ENCODE data around the gene NAPG. TPM values are rescaled to one million over a fixed set of nuclear protein-coding genes. Genes with fewer than 3 reads are reported as not detected.
"Not testable (repeated sequence)": the region's sequence is repeated elsewhere in the genome, so short reads cannot be mapped to it uniquely, and the experiment has no call there.

Gene NAPG
- total and polyA plus RNA-seq, 4 donors, result 54.9 to 125 (median 57.1) TPM

- Histone ChIP-seq H3K27me3 (ENCODE audit: control insufficient read depth, insufficient read depth, low read length) (no peaks in the 10 kb centered on the region), H3K9me3 (ENCODE audit: control insufficient read depth, insufficient read depth, low read length) (no peaks in the 10 kb centered on the region), H3K4me1 (ENCODE audit: control insufficient read depth, insufficient read depth, low read length) (no peaks in the 10 kb centered on the region), H3K27ac (ENCODE audit: low read depth, low read length) (no peak overlapping the region), H3K36me3 (ENCODE audit: control insufficient read depth, insufficient read depth, low read length) (peaks cover 13% of the 10 kb centered on the region), H3K4me3 (ENCODE audit: low read depth, low read length) (no peak overlapping the region)
- no CpG with 5 or more reads among the region's 2 CpGs for whole genome bisulfite sequencing (ENCODE audit: insufficient coverage)
- no peak for DNase-seq (ENCODE audit: low read depth in 4 of 6, low spot score in 6 of 6)
These were observed 11.9 kb downstream of the NAPG start for GRCh38 chr18:10537765-10538164.

DNA sequence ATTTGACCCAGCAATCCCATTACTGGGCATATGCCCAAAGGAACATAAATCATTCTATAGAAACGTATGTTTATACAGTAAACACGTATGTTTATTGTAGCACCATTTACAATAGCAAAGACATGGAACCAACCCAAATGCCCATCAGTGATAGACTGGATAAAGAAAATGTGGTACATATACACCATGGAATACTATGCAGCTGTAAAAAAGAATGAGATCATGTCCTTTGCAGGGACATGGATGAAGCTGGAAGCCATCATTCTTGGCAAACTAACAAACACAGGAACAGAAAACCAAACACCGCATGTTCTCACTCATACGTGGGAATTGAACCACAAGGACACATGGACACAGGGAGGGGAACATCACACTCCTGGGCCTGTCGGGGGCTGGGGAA lies 13.3 kb downstream of the NAPG start:
- H3K36me3 ChIP-seq (ENCODE audit: control insufficient read depth, insufficient read depth, low read length), result peaks cover 13% of the 10 kb centered on the region
- not testable (repeated sequence) for H3K4me3 ChIP-seq (ENCODE audit: low read depth, low read length); H3K4me1 ChIP-seq (ENCODE audit: control insufficient read depth, insufficient read depth, low read length); DNase-seq (ENCODE audit: low read depth in 4 of 6, low spot score in 6 of 6); H3K27ac ChIP-seq (ENCODE audit: low read depth, low read length); H3K9me3 ChIP-seq (ENCODE audit: control insufficient read depth, insufficient read depth, low read length); H3K27me3 ChIP-seq (ENCODE audit: control insufficient read depth, insufficient read depth, low read length)
- WGBS (ENCODE audit: insufficient coverage), result no CpG with 5 or more reads among the region's 5 CpGs

GRCh38 chr18:10543277-10543676 lies 17.4 kb downstream of the NAPG start:
- Histone ChIP-seq H3K4me1 (ENCODE audit: control insufficient read depth, insufficient read depth, low read length) (no peaks in the 10 kb centered on the region), H3K36me3 (ENCODE audit: control insufficient read depth, insufficient read depth, low read length) (peaks cover 13% of the 10 kb centered on the region), H3K27me3 (ENCODE audit: control insufficient read depth, insufficient read depth, low read length) (no peaks in the 10 kb centered on the region), H3K4me3 (ENCODE audit: low read depth, low read length) (no peak overlapping the region), H3K9me3 (ENCODE audit: control insufficient read depth, insufficient read depth, low read length) (no peaks in the 10 kb centered on the region), H3K27ac (ENCODE audit: low read depth, low read length) (no peak overlapping the region)
- DNase-seq (ENCODE audit: low read depth in 4 of 6, low spot score in 6 of 6), result no peak

DNA sequence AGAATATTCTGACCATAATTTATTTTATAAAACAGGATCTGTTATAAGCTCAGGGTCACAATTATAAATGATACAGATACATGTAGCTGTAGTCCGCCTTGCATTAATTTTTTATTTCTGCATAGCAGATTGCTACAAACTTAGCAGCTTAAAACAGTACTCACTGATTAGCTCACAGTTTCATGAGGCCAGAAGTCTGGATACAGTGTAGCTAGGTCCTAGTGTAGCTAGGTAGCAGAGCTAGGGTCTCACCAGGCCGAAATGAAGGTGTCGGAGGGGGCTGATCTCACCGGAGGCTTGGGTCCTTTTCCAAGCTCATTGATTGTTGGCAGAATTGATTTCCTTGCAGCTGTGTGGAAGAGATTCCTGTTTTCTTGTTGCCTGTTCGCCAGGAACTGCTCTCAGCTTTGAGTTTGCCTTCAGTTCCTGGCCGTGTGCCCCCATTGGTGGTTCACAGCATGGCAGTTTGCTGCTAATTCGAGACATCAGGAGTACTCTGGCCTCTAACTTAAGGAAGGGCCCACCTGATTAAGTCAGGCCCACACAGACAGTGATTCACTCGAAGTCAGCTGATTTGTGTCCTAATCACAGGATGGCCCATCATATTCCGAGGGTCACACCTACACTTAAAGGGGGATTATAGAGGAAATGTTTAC lies 18.4 kb downstream of the NAPG start:
- Histone ChIP-seq H3K27me3 (ENCODE audit: control insufficient read depth, insufficient read depth, low read length) (no peaks in the 10 kb centered on the region), H3K36me3 (ENCODE audit: control insufficient read depth, insufficient read depth, low read length) (peaks cover 13% of the 10 kb centered on the region), H3K27ac (ENCODE audit: low read depth, low read length) (no peak overlapping the region), H3K4me1 (ENCODE audit: control insufficient read depth, insufficient read depth, low read length) (no peaks in the 10 kb centered on the region), H3K4me3 (ENCODE audit: low read depth, low read length) (no peak overlapping the region), H3K9me3 (ENCODE audit: control insufficient read depth, insufficient read depth, low read length) (no peaks in the 10 kb centered on the region)
- 72% methylated on average over 6 of the region's 9 CpGs for WGBS (ENCODE audit: insufficient coverage)
- DNase-seq (ENCODE audit: low read depth in 4 of 6, low spot score in 6 of 6), result no peak

- peaks cover 13% of the 10 kb centered on the region for H3K36me3 ChIP-seq (ENCODE audit: control insufficient read depth, insufficient read depth, low read length)
- 100% methylated on average over 3 of the region's 7 CpGs for WGBS (ENCODE audit: insufficient coverage)
- no peaks in the 10 kb centered on the region for H3K9me3 ChIP-seq (ENCODE audit: control insufficient read depth, insufficient read depth, low read length)
- H3K27me3 ChIP-seq (ENCODE audit: control insufficient read depth, insufficient read depth, low read length), result no peaks in the 10 kb centered on the region
- no peak overlapping the region for H3K4me3 ChIP-seq (ENCODE audit: low read depth, low read length)
- no peak for DNase-seq (ENCODE audit: low read depth in 4 of 6, low spot score in 6 of 6)
- no peak overlapping the region for H3K27ac ChIP-seq (ENCODE audit: low read depth, low read length)
- no peaks in the 10 kb centered on the region for H3K4me1 ChIP-seq (ENCODE audit: control insufficient read depth, insufficient read depth, low read length)
These were observed 20.9 kb downstream of the NAPG start for GRCh38 chr18:10546557-10547300.

GRCh38 chr18:10552226-10552625 lies 26.4 kb downstream of the NAPG start:
- no CpG with 5 or more reads among the region's 3 CpGs for WGBS (ENCODE audit: insufficient coverage)
- Histone ChIP-seq H3K4me1 (ENCODE audit: control insufficient read depth, insufficient read depth, low read length) (no peaks in the 10 kb centered on the region), H3K4me3 (ENCODE audit: low read depth, low read length) (no peak overlapping the region), H3K27me3 (ENCODE audit: control insufficient read depth, insufficient read depth, low read length) (no peaks in the 10 kb centered on the region), H3K27ac (ENCODE audit: low read depth, low read length) (no peak overlapping the region), H3K36me3 (ENCODE audit: control insufficient read depth, insufficient read depth, low read length) (peaks cover 25% of the 10 kb centered on the region), H3K9me3 (ENCODE audit: control insufficient read depth, insufficient read depth, low read length) (no peaks in the 10 kb centered on the region)
- no peak for DNase-seq (ENCODE audit: low read depth in 4 of 6, low spot score in 6 of 6)

GRCh38 chr18:10556251-10556650 lies 30.4 kb downstream of the NAPG start:
- WGBS (ENCODE audit: insufficient coverage), result 93% methylated on average over 5 of the region's 10 CpGs
- not testable (repeated sequence) for DNase-seq (ENCODE audit: low read depth in 4 of 6, low spot score in 6 of 6); H3K27me3 ChIP-seq (ENCODE audit: control insufficient read depth, insufficient read depth, low read length); H3K27ac ChIP-seq (ENCODE audit: low read depth, low read length); H3K4me3 ChIP-seq (ENCODE audit: low read depth, low read length); H3K9me3 ChIP-seq (ENCODE audit: control insufficient read depth, insufficient read depth, low read length)
- Histone ChIP-seq H3K36me3 (ENCODE audit: control insufficient read depth, insufficient read depth, low read length) (peaks cover 20% of the 10 kb centered on the region), H3K4me1 (ENCODE audit: control insufficient read depth, insufficient read depth, low read length) (peaks cover 16% of the 10 kb centered on the region)

- H3K27ac ChIP-seq (ENCODE audit: low read depth, low read length), result no peak overlapping the region
- peaks cover 16% of the 10 kb centered on the region for H3K4me1 ChIP-seq (ENCODE audit: control insufficient read depth, insufficient read depth, low read length)
- DNase-seq (ENCODE audit: low read depth in 4 of 6, low spot score in 6 of 6), result no peak
- peaks cover 20% of the 10 kb centered on the region for H3K36me3 ChIP-seq (ENCODE audit: control insufficient read depth, insufficient read depth, low read length)
- no peaks in the 10 kb centered on the region for H3K27me3 ChIP-seq (ENCODE audit: control insufficient read depth, insufficient read depth, low read length)
- H3K9me3 ChIP-seq (ENCODE audit: control insufficient read depth, insufficient read depth, low read length), result no peaks in the 10 kb centered on the region
- no peak overlapping the region for H3K4me3 ChIP-seq (ENCODE audit: low read depth, low read length)
- WGBS (ENCODE audit: insufficient coverage), result 97% methylated on average over 3 of the region's 6 CpGs
These were observed 31.4 kb downstream of the NAPG start for GRCh38 chr18:10557085-10557677.

DNA sequence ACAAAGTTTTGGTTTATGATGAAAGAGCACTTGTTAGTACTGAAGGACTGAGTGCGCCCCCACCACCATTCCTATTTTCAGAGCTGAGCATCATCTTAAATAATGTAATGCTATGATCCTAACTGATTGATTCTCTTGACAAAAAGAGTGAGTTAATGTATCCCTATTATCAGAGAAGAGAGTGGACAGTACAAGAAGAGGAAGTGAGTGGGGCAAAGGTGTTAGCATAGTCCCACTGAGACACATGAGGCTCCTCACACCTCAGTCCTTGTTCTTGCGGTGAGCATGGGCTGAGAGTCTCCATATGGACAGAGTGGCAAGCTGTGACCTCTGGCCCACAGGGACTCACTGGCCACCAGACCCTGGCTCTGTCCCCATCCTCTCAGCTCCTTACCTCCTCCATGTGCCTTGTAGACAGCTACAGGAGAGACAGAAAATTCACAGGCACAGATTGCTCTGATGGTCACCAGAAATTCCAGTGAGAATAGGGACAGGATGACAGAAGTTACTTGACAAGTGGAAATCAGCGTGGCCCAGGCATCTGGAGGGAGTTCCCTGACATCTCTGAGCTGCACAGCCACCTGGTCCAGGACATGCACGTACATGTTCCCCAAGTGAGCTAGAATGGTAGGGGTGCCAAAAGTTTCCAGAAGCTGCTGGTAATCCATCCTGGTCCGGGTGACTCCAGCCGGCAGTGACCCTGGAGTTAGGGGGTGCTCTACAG lies 32.6 kb downstream of the NAPG start:
- H3K36me3 ChIP-seq (ENCODE audit: control insufficient read depth, insufficient read depth, low read length), result peaks cover 20% of the 10 kb centered on the region
- no peak overlapping the region for H3K4me3 ChIP-seq (ENCODE audit: low read depth, low read length)
- 95% methylated on average over 4 of the region's 6 CpGs for whole genome bisulfite sequencing (ENCODE audit: insufficient coverage)

More for the DNA sequence above, 32.6 kb downstream of the NAPG start:
- DNase-seq (ENCODE audit: low read depth in 4 of 6, low spot score in 6 of 6), result no peak
- Histone ChIP-seq H3K27me3 (ENCODE audit: control insufficient read depth, insufficient read depth, low read length) (no peaks in the 10 kb centered on the region), H3K27ac (ENCODE audit: low read depth, low read length) (no peak overlapping the region), H3K4me1 (ENCODE audit: control insufficient read depth, insufficient read depth, low read length) (peaks cover 16% of the 10 kb centered on the region), H3K9me3 (ENCODE audit: control insufficient read depth, insufficient read depth, low read length) (no peaks in the 10 kb centered on the region)
